GM13976 (cell line): Measurements from ENCODE around the gene POR.

ENCODE experiments used
- DNase-seq: peaks from one replicate; pipeline ENCODE4 v3.0.0; 2012; ENCODE audit warnings: low spot score
- in situ Hi-C: fragments of 300-500 bp; cut with MboI; formaldehyde crosslinking; loops from one replicate; pipeline ENCODE4 v1.12.0; 2022; ENCODE audit warnings: low sequenced_read_pairs, mixed read lengths, inconsistent platforms; ENCODE audit not compliant: unreplicated experiment
- TF ChIP-seq, protein P1 (sequence below): IDR thresholded peaks from 2 replicates; pipeline ENCODE4 v1.5.1; 2012; ENCODE audit warnings: borderline replicate concordance, mild to moderate bottlenecking; ENCODE audit not compliant: insufficient read depth; ENCODE audit errors: extremely low read depth, missing control alignments, control extremely low read depth

POR gene

DNA sequence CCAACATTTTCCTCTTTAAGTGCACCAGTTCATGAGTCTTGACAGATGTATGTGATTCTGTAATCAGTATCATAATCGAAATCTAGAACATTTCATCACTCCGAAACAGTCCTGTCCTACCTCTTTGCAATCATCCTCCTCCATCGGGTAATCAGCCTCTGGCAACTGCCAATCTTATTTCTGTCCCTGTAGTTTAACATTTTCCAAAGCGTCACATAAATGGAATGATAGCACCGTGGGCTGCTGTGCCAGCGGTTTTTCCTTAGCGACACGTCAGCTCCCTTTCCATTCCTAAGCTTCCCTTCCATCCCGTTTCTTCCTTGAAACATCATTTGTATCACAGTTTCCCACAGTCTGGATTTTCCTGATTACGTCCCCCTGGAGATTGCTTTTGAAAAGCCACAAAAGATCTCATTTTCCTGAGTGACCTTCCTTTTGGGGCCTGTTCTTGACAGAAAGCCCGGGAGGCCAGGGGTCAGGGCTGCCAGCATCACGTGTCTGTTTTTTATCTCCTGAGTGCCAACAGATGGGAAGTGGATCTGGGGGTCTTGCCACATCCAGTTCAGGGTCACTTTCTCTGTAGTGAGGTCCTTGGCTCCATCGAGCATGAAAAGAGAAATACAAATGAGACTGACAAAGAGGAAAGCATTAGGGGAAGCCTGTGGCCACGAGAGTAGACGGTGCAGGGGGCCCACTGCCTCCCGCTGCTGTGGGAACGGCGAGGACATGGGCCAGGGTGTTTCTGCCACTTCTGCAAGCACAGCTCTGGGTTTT lies 47.8 kb downstream of the POR start:
- in situ Hi-C loops, result no loop called here
- TF ChIP-seq, protein P1, sequence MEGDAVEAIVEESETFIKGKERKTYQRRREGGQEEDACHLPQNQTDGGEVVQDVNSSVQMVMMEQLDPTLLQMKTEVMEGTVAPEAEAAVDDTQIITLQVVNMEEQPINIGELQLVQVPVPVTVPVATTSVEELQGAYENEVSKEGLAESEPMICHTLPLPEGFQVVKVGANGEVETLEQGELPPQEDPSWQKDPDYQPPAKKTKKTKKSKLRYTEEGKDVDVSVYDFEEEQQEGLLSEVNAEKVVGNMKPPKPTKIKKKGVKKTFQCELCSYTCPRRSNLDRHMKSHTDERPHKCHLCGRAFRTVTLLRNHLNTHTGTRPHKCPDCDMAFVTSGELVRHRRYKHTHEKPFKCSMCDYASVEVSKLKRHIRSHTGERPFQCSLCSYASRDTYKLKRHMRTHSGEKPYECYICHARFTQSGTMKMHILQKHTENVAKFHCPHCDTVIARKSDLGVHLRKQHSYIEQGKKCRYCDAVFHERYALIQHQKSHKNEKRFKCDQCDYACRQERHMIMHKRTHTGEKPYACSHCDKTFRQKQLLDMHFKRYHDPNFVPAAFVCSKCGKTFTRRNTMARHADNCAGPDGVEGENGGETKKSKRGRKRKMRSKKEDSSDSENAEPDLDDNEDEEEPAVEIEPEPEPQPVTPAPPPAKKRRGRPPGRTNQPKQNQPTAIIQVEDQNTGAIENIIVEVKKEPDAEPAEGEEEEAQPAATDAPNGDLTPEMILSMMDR, result no peak
- peak; percentile 9 for DNase-seq

DNA sequence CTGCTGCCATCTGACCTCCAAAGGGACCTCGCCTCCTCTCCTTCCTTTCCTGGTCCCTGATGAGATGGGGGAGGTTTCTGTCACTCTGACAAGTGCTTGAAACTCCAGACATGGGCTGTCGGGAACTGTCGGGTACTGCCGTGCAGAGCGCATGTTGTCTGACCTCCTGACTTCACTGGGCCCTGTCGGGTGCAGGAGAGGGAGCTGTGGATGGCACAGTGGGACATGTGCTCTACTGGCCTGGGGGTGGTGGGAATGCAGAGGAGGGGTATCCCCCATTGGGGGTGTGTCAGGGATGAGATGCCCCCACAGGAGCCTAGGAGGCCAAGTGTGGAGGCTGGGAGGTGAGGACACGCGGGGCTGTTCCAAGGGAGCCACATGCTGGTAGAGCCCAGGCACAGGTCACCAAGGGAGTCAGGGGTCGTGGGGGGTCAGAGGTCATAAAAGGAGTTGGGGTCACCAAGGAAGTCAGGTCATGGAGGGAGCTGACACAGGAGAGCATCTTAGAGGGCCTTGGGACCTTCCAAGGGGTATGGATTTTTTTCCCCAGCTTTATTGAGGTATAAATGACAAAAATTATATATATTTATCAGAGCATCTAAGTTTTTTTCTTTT lies 48.5 kb downstream of the POR start:
- in situ Hi-C loops, result no loop called here

DNA sequence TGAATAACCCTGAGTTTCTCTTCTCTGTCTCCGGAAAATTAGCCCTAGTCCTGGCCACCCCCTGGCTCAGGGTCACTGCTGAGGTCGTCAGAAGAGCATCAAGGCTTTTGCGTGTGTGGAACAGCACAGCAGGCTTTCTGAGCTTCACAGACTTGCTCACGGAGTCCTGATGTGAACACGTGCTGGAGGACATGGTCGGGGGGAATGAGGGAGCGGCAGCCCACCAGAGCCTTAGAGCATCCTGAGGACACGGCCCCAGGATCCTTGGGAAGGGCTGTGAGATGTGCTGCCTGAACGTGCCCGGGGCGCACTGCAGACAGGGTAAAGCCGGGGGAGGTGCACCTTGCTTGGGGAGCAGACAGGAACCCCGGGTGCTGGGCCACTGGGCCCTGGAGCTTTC lies 50.7 kb downstream of the POR start:
- in situ Hi-C loops, result no loop called here
- no peak for DNase-seq

More for the DNA sequence above, 48.5 kb downstream of the POR start:
- TF ChIP-seq, protein P1, result no peak
- DNase-seq, result peak; percentile 11

DNA sequence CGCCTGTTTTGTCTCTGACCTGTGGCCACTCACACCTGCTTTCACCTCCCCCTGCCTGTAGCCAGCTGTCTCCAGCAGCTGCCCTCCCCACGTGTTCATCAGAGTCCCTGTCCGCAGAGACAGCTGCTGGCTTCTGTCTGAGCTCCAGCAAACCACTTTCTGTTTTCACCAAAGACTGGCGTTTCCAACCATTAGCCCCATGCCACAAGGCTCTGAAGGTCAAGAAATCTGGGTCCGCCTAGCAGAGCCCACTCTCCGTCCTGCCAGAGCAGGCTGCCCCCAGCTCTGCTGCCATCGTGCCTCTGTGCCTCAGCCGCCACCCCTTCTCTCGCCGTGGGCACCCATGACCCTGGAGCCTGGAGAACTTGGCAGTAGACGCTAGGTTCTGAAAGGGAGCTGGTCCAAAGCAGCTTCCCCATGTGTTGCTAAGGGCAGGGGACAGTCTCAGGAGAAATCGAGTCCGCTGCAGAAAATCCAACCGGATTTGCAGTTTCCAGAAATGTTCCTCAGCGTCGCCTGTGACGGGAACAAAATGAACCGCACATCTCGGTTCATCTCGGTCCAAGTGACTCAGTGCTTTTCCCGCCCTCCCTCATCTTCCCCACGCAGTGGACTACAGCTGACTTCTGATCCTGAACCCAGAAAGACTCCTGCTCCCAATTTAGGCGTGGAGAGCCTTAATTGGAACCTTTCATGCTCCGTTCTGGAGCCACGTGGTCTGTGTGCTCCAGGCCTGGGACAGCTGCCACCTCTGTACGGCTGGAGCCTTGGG lies 51.4 kb downstream of the POR start:
- TF ChIP-seq, protein P1, result no peak
- in situ Hi-C loops, result no loop called here
- DNase-seq, result peak; percentile 21

More for the DNA sequence above, 50.7 kb downstream of the POR start:
- TF ChIP-seq, protein P1, result no peak

DNA sequence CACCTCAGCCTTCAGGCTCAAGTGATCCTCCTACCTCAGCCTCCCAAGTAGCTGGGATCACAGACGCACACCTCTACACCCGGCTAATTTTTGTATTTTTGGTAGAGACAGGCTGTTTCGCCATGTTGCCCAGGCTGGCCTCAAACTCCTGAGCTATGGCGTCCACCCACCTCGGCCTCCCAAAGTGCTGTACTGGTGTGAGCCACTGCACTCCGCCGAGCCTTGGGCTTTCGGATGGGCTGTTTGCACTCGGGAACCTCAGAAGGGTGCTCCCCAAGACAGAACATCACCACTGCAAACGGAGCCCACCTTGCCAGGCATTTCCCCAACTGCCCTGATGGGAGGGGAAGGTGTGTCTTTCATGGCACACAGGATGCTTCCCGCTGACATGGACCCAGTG lies 52.1 kb downstream of the POR start:
- TF ChIP-seq, protein P1, result no peak
- in situ Hi-C loops, result no loop called here
- DNase-seq, result no peak

DNA sequence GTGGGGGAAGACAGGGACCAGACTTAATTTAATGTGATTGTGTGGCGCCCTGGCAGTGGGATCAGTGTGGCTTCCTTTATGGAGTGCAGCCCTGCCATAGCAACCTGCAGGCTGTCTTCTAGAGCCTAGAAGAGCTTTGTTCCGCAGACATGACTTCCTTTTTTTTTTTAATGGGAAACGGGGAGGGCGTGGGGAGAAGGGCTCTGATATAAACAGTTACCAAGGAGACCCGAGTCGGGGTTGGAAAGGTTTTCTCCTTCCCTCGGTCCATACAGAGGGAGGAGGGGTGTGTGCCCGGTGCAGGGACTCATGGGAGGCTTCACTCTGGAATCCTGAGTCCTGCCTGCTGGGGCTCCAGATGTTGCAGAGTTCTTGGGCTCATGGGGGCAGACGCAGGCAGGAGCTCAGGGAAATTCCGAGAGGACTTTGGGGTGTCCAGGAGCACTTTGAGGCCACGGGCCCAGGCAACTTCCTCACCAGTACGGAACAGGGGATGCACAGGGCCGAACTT lies 52.6 kb downstream of the POR start:
- TF ChIP-seq, protein P1, result no peak
- in situ Hi-C loops, result no loop called here
- DNase-seq, result no peak
